K562 (cell line): ENCODE results near the gene VPS9D1. TPM values are rescaled to one million over a fixed set of nuclear protein-coding genes. Genes with fewer than 3 reads are reported as not detected.

Source experiments
- ATAC-seq: fragments of 200-7000 bp; cut with Tn5 transposase; 3 replicates; pipeline ENCODE4 v1.9.1; 2020; ENCODE audit warnings: moderate library complexity
- BruUV-seq: library from RNA; stranded (reverse); fragments of 400-500 nt; replicated peaks from 2 replicates; lab custom pipeline; 2021; lab: Mats Ljungman, UMichigan
- CTCF ChIA-PET: fragments of 300-600 bp; formaldehyde crosslinking; extraction: SDS; loops from one replicate; lab custom pipeline; 2021; ENCODE audit warnings: low intra/inter-chr PET ratio; lab: Yijun Ruan, JAX
- POLR2A ChIA-PET: fragments of 300-600, 350-650 bp; sonication (Branson Sonifier 250); formaldehyde crosslinking; extraction: SDS; loops from one replicate; lab custom pipeline; 2021; ENCODE audit warnings: antibody characterized with exemption, inconsistent platforms; lab: Yijun Ruan, JAX
- DNase-seq, 4 experiments: peaks; one replicate each; pipeline versions ENCODE4 v3.0.0 to v3.0.0-alpha.2; 2011 to 2018; ENCODE audit warnings: low spot score in 3 of 4, mixed read lengths in 3 of 4; ENCODE audit errors: extremely low read depth in 1 of 4
- FAIRE-seq: peaks from 2 replicates; lab custom pipeline; 2011; peaks lifted over from hg19 to GRCh38; lab: Jason Lieb, UNC
- H2AFZ ChIP-seq: 2 replicates; pipeline ENCODE4 v1.6.0; 2011; ENCODE audit warnings: low read depth, low read length, control low read depth, inconsistent platforms
- H3K27ac ChIP-seq: fragments of 200-600 bp; 3 replicates; pipeline ENCODE4 v1.8.0; 2011; ENCODE audit warnings: low read depth, mild to moderate bottlenecking, control low read depth, inconsistent platforms, low read length, moderate library complexity, mixed read lengths; ENCODE audit errors: extremely low read depth
- H3K27me3 ChIP-seq, 2 experiments: fragments of 300-600 bp in 1 of 2; 2 replicates in 1 of 2; 3 replicates in 1 of 2; pipeline versions ENCODE4 v1.6.0 to v1.8.0; 2011; ENCODE audit warnings: inconsistent platforms in 2 of 2, low read length in 2 of 2, mild to moderate bottlenecking in 1 of 2, mixed read lengths in 1 of 2, moderate library complexity in 1 of 2; ENCODE audit not compliant: control insufficient read depth in 2 of 2, insufficient read depth in 2 of 2
- H3K36me3 ChIP-seq: fragments of 300-600 bp; 3 replicates; pipeline ENCODE4 v1.8.0; 2011; ENCODE audit warnings: mild to moderate bottlenecking, low read length, inconsistent platforms; ENCODE audit not compliant: control insufficient read depth, insufficient read depth
- H3K4me1 ChIP-seq, 2 experiments: fragments of 200-600 bp in 1 of 2; replicated peaks in 1 of 2; 2 replicates in 1 of 2; 3 replicates in 1 of 2; pipeline versions ENCODE4 v1.5.1 to v1.8.0; 2011; ENCODE audit warnings: inconsistent platforms in 2 of 2, low read length in 2 of 2, mild to moderate bottlenecking in 1 of 2, mixed read lengths in 1 of 2, moderate library complexity in 1 of 2; ENCODE audit not compliant: control insufficient read depth in 2 of 2, insufficient read depth in 2 of 2
- H3K4me2 ChIP-seq: 2 replicates; pipeline ENCODE4 v1.6.1; 2011; ENCODE audit warnings: low read length, control low read depth, inconsistent platforms, mixed read lengths; ENCODE audit not compliant: insufficient read depth
- H3K4me3 ChIP-seq: fragments of 200-600 bp; sonication (generic), shearing (Covaris generic); 2 replicates; pipeline ENCODE4 v1.5.1; 2016; ENCODE audit warnings: control low read depth, inconsistent platforms
- H3K79me2 ChIP-seq: fragments of 200-600 bp; 3 replicates; pipeline ENCODE4 v1.8.0; 2011; ENCODE audit warnings: low read length, inconsistent platforms; ENCODE audit not compliant: control insufficient read depth, insufficient read depth
- H3K9ac ChIP-seq, 2 experiments: 2 replicates each; pipeline versions ENCODE4 v1.6.0 to v1.6.1; 2011; ENCODE audit warnings: low read depth in 2 of 2, low read length in 2 of 2, control low read depth in 1 of 2, inconsistent platforms in 1 of 2, mild to moderate bottlenecking in 1 of 2, mixed read lengths in 1 of 2; ENCODE audit not compliant: insufficient read depth in 1 of 2
- H3K9me1 ChIP-seq: one replicate; pipeline ENCODE4 v1.6.0; 2011; ENCODE audit warnings: inconsistent platforms, mild to moderate bottlenecking, low read length, moderate library complexity; ENCODE audit not compliant: control insufficient read depth, insufficient read depth
- H3K9me3 ChIP-seq: replicated peaks from 2 replicates; pipeline ENCODE4 v1.5.1; 2011; ENCODE audit warnings: low read depth, low read length, inconsistent platforms; ENCODE audit not compliant: control insufficient read depth, insufficient read depth
- H4K20me1 ChIP-seq: replicated peaks from 2 replicates; pipeline ENCODE4 v1.6.1; 2011; ENCODE audit warnings: low read length, inconsistent platforms, mixed read lengths; ENCODE audit not compliant: control insufficient read depth, insufficient read depth
- BCOR ChIP-seq: fragments of 450-650 bp; IDR thresholded peaks from 2 replicates; pipeline ENCODE4 v1.6.1; 2016
- DIDO1 ChIP-seq: fragments of 450-650 bp; IDR thresholded peaks from 2 replicates; pipeline ENCODE4 v1.6.1; 2016; ENCODE audit warnings: low read depth, missing biosample characterization, missing genetic modification characterization
- NONO ChIP-seq, 2 experiments: fragments of 200-400 bp in 1 of 2; fragments of 450-650 bp in 1 of 2; formaldehyde crosslinking in 1 of 2; IDR thresholded peaks; 2 replicates each; pipeline ENCODE4 v1.6.1; 2017; ENCODE audit warnings: low read depth in 2 of 2, mild to moderate bottlenecking in 2 of 2, moderate library complexity in 2 of 2, low read length in 1 of 2
- POLR2G ChIP-seq: fragments of 200-400 bp; formaldehyde crosslinking; IDR thresholded peaks from 2 replicates; pipeline ENCODE4 v1.6.1; 2017; ENCODE audit warnings: low read depth, mild to moderate bottlenecking, antibody characterized with exemption, low read length, moderate library complexity
- RBM22 ChIP-seq: fragments of 200-400 bp; formaldehyde crosslinking; IDR thresholded peaks from 2 replicates; pipeline ENCODE4 v1.6.1; 2018; ENCODE audit warnings: low read length, low read depth; ENCODE audit not compliant: poor library complexity, severe bottlenecking
- ZBTB2 ChIP-seq: fragments of 450-650 bp; IDR thresholded peaks from 2 replicates; pipeline ENCODE4 v1.6.1; 2016; ENCODE audit warnings: antibody characterized with exemption
- WGBS: fragments of 100-300 bp; shearing (Covaris generic); methylation state at CpG from one replicate; pipeline ENCODE4 v1.1.6; 2016; ENCODE audit warnings: low coverage, mixed read lengths; ENCODE audit not compliant: insufficient coverage; ENCODE audit errors: missing lambda C conversion rate; 5-methylcytosine and 5-hydroxymethylcytosine counted together
- in situ Hi-C: fragments of 300-500 bp; cut with MboI; formaldehyde crosslinking; loops from 4 replicates; pipeline ENCODE4 v1.15.0; 2018; ENCODE audit warnings: inconsistent platforms, mixed read lengths
- intact Hi-C: fragments of 100-400 bp; cut with micrococcal nuclease; formaldehyde crosslinking; loops from 2 replicates; pipeline ENCODE4 v1.14.2; 2022
- polyA plus RNA-seq, 8 experiments: library from polyadenylated mRNA; depleted of rRNA in 4 of 8; stranded (reverse) in 5 of 8; unstranded in 3 of 8; fragments of >200 nt; fragmentation: Nextera tagmentation in 2 of 8; fragmentation: Illumina TruSeq in 1 of 8; extraction: Ambion mirVana in 2 of 8; extraction: Trizol in 1 of 8; gene quantifications; 2 replicates each; pipeline versions ENCODE4 v1.2.1 to v1.2.3, GENCODE V29; 2011 to 2014; ENCODE audit warnings: inconsistent platforms in 1 of 8, missing spikeins in 1 of 8
- total RNA-seq, 7 experiments: library from RNA; depleted of rRNA in 6 of 7; stranded (reverse); fragments of >200 nt in 6 of 7; fragmentation: Illumina TruSeq in 2 of 7; extraction: Trizol in 2 of 7; gene quantifications; 2 replicates each; pipeline versions ENCODE4 v1.2.1 to v1.2.3, GENCODE V29; 2011 to 2021; ENCODE audit warnings: low replicate concordance in 1 of 7

Gene VPS9D1
- total and polyA plus RNA-seq, 9 of the 15 experiments (the other 6 are each of a cell fraction or from before 2014, with no cell fraction given): 0.33 to 3.1 (median 1.1) TPM

- no peaks in the 10 kb centered on the region for H3K79me2 ChIP-seq
- intact Hi-C loops (no loop called here), in situ Hi-C loops (no loop called here)
- BruUV-seq: no TSS peak
- no peak overlapping the region for H2AFZ ChIP-seq
- no peaks in the 10 kb centered on the region; a peak in 1 of 5 replicates for H3K4me1 ChIP-seq
- no peak overlapping the region for H3K4me2 ChIP-seq
- TF ChIP-seq NONO (IDR thresholded peaks at IDR 0.05; ENCODE audit: low read depth in 2 of 2, low read length in 1 of 2) (no peak), RBM22 (peak; percentile 78), ZBTB2 (no peak), BCOR (no peak), POLR2G (peak; percentile 69), DIDO1 (tag) (no peak)
- WGBS: 95% methylated on average over 14 of the region's 16 CpGs
- H3K4me3 ChIP-seq: no peak overlapping the region
- FAIRE-seq (no peak), DNase-seq (no peak), ATAC-seq (no peak)
- no peaks in the 10 kb centered on the region for H3K27me3 ChIP-seq
- no peak overlapping the region for H3K9ac ChIP-seq
- POLR2A ChIA-PET: interaction anchor here (1.3 kb wide), 1 partner anchor 11 kb away, joined by 5 read pairs; no protein-coding TSS in a partner anchor
- H3K27ac ChIP-seq: no peak overlapping the region
- H3K36me3 ChIP-seq: peaks cover 91% of the 10 kb centered on the region
- CTCF ChIA-PET: no interaction called here
- no peaks in the 10 kb centered on the region for H3K9me1 ChIP-seq
- H4K20me1 ChIP-seq: no peaks in the 10 kb centered on the region
- no peaks in the 10 kb centered on the region for H3K9me3 ChIP-seq
Observed at GRCh38 chr16:89744813-89745212, 24.1 kb upstream of the VPS9D1 start.
